HL-60/S4 treated with phorbol 12-myristate 13-acetate at 8.2 ng/mL for 4 days and 3 days (cell line): Measurements from ENCODE around the gene PCDH10.

Experiments used
- in situ Hi-C: fragments of 300-500 bp; cut with MboI; formaldehyde crosslinking; loops from 2 replicates; pipeline ENCODE4 v1.15.0; 2022; ENCODE audit warnings: low sequenced_read_pairs

Gene PCDH10, protein sequence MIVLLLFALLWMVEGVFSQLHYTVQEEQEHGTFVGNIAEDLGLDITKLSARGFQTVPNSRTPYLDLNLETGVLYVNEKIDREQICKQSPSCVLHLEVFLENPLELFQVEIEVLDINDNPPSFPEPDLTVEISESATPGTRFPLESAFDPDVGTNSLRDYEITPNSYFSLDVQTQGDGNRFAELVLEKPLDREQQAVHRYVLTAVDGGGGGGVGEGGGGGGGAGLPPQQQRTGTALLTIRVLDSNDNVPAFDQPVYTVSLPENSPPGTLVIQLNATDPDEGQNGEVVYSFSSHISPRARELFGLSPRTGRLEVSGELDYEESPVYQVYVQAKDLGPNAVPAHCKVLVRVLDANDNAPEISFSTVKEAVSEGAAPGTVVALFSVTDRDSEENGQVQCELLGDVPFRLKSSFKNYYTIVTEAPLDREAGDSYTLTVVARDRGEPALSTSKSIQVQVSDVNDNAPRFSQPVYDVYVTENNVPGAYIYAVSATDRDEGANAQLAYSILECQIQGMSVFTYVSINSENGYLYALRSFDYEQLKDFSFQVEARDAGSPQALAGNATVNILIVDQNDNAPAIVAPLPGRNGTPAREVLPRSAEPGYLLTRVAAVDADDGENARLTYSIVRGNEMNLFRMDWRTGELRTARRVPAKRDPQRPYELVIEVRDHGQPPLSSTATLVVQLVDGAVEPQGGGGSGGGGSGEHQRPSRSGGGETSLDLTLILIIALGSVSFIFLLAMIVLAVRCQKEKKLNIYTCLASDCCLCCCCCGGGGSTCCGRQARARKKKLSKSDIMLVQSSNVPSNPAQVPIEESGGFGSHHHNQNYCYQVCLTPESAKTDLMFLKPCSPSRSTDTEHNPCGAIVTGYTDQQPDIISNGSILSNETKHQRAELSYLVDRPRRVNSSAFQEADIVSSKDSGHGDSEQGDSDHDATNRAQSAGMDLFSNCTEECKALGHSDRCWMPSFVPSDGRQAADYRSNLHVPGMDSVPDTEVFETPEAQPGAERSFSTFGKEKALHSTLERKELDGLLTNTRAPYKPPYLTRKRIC

DNA sequence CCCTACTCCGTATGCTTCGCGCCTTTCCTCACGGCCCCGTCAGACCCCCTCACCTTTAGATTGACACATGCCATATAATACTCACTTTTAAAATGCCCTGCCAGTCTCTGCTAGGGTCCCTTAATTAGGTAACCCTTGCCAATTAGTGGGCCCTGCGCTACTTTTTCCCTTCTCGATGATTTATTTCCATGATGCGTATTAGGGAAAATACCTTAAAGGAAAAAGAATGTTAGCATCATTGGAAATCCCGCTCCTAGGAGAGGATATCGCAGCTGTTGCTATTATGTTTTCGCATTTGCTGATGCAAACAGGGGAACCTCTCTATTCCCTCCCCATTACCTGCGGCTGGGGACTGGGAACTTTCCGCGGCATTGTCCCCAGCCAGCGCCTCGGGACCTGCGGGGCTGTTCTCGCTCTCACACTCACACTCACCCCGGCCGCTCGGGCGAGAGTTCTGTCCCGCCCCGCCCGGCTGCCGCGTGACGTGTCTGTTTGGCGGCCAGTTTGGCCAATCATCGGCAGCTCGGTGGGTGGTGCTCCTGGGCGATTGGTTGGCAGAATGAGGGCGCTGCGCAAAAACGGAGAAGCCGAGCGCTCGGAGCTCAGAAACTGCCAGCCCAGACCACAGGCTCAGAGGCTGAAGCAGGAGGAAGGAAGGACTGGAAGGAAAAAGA lies at the start of gene PCDH10:
Gene PCDH10, plus strand, starts transcription at position 605 of the 674 bp plus-strand sequence. CDS start 847 bp downstream, outside the sequence.
- in situ Hi-C loops = no loop called here

DNA sequence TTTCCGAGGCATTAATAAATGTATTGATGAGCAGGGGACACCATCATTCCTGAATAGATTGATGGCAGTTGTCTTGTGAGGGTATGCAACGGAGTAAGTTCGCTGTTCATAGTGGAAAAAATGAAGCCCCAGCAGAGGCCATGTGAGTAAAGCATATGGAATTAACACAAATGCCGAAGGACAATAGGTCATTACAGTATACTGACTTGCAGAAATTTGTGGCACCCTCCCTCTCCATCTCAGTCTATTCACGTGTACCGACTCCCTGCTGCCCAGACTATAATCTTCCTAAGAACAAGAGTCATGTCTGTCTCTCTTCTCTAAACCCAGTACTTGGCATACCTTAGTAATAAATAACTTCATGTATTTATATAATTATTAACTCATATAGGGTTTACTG lies 47.1 kb upstream of the PCDH10 start:
- in situ Hi-C loops = no loop called here

DNA sequence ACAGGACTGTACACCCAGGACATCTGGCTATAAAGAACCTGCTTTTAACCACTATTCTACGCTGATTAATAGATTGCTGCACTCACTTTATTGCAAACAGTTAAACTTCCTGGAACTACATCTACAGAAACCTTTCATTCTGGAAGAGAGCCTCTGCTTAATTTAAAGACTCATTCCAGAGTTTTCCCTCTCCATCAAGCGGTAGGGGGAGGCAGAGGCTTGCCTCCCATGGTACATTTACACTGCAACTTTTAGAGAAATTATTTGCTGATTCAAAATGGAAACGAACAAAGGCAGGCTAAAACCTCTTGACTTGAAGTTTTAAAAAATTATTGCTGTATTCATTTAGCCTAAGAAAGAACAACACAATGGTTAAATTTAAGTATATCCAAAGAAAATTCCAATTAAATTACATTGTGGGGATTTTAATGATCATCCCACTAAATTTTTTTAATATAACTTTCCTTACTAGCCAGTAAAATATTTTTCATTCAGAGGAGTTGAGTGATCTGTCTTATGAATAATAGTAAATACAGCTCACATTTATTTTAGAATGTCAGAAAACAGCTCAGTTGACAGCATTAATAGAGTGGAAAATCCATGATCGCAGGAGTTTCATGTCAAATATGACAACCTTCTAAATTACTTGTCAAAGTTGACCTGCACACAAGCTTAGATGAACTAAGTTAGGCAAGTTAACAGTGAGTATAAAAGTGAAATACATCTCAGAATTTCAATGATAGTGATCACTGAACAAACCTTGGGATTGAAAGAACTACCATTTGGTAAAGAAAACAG lies 46.3 kb upstream of the PCDH10 start:
- in situ Hi-C loops = no loop called here

DNA sequence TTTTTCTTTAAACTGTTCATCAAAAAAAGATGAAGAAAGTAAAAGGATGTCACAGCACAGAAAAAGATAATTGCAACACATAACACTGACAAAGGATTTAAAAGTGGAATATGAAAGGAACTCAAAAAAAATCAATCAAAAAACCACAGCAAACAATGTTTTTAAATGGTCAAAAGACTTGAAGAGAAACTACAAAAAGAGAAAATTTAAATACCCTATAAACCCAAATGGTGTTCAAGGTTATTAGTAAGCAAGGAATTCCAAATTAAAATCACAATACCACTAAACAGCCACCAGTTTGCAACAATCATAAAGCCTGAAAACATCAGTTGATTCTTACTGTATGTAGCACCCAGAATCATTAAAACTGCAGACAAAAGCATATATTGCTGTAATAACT lies 36.5 kb upstream of the PCDH10 start:
- in situ Hi-C loops = no loop called here

DNA sequence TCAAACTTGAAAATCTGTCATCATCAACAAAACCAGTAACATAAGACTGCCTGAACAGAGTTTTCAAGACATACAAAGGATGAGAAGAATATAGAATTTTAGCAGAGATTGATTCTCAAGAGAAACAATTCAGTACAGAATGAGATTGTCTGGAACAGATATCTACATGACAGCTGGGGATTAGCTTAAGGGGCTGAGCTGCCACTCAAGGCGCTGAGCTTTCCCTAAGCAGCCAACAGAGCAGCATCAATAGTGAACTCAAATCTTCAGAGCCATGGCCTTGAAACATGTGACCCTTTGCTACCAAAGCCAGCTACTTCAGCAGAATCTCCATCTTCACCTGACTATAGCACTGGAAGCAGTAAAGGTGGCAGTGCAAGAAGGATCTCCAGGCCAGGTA lies 24.3 kb upstream of the PCDH10 start:
- in situ Hi-C loops = no loop called here

DNA sequence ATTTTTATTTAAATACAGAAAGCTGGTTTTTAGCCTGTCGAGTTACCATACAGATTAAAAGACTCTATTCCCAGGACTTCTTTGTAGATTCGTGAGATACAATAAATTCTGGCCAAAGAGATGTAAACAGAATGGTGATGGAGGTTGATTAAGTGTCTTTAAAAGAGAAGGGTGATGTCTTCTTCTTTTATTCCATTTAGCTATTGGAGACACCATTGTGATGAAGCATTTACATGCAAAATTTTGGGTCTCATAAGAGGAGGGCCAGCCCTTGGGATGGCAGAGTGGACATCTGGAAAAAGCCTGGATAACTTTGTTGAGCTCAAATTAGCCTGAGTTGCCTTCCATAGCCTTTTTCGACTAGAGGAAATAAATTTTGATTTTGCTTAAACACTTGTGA lies 21.6 kb upstream of the PCDH10 start:
- in situ Hi-C loops = no loop called here

DNA sequence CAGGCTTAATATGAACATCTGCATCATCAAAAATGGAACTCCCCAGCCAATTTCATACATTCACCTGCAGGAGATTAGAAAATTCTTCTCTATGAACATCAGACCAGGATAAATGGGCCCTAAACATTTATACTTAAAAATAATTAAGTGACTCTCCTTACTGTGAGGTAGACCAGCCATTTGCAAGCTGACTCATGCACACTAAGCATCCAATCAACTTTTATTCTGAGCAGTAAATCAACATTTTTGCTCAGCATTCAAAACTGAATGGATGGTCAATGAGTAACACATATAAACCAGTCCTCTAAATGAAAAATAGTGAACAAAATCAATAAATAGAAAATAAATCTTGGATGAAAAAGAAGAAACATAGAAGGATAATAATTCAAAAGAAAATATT lies 19.9 kb upstream of the PCDH10 start:
- in situ Hi-C loops = no loop called here

DNA sequence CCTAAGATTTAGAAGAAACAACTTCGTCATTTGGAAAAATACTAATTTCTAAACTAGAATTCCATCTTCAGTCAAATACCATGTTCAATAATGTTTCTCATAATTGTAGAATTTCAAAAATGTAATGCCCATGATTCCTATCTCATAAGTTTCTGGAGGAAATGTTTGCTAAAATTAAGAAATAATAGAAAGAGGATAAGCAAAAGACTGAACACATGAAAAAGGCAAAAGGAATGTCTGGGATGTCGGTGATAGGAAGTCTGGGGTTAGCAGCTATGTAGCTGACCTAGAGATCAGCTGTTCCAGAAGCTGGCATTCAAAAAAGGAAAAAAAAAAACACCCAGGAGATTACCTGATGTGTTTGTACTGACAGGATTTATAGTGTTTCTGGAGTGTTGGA lies 18.9 kb upstream of the PCDH10 start:
- in situ Hi-C loops = no loop called here

DNA sequence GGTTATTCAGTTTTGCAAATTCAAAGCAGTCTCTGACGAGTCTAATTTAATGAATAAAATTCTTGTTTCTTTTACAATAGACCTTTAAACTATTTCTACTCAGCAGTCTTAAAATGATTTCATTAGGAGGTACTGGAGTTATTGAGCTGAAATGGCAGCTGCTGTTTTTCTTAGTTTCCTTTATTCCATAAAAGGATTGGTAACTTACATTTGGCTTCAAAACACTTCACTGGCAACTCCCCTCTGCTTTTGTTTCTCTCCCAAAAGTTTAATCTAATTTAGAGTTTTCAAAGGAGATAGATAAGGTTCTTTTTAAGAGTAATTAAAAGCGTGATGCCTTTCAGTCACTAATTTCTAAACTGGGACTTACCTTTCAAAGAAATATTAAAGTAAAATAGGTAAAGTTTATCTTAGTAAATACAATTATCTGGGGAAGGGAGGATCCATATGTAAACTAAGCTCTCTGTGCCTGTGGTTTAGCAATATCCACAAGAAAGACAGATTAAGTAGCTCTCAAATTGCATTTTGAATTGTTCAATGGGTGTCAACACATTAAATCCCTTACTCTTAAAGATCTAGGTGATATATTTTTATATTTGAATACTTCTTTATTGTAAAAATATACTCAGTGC lies 17.1 kb upstream of the PCDH10 start:
- in situ Hi-C loops = no loop called here

DNA sequence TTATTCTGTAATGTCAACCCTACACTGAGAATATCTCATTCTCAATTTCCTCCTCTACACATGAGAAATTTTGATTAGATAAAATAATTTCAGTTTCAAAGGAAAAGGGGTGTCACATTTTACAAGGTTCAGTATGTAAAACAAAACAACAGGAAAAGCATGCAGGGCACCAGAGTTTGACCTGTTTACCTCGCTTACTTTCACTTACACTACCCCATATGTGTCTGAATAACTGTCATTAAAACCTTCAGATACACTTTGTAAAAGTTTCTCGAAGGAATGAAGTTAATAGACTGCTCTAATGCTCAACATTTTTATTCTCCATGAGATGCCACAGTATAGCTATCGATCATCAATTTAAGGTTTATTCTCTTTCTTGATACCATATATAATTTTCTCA lies 12.3 kb upstream of the PCDH10 start:
- in situ Hi-C loops = no loop called here

DNA sequence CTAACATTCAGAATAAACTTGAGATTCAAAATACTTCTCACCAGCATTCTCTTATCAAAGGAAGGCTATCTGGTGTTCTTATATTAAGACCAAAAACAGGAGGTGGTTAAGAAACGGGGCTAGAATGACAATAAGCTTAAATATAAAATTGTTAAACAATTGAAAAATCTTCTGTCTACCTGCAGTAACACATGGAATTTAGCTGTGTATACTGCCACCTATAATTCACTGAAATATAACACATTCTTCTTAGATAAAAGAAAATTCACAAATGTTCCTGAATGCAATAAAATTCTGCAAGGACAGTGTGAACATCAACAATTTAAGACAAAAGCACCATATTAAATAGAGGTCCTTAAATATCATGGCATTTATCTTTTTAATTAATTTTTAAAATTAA lies 11.5 kb upstream of the PCDH10 start:
- in situ Hi-C loops = no loop called here

DNA sequence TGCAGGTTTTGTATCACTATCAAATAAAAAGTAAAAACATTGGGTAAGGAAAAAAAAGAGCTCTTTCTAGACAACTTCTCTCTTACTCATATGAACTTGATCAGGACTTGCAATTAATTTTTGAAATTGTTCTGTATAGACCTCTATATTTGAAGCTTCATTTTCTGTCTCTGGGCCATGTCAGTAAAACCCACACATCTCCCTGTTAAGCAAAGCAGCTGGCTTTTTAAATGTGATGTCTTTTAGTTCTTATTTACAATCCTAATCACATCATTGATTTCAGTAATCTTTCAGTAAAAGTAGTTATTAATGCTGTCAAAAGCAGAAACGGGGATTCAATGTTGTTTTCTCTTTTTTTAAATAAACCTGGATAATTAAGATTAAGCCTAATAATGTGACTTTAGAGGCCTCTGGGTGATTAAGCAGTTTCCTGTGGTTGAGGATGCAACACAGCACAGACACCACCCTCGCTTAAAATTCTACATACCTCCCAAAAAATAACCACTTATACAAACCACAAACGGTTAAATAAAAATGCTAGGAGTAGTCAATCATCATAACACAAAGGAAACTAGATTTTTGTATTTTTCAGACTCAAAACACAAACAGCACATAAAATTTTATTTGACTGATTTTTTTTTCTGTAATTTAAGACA lies 5.2 kb upstream of the PCDH10 start:
- in situ Hi-C loops = no loop called here

DNA sequence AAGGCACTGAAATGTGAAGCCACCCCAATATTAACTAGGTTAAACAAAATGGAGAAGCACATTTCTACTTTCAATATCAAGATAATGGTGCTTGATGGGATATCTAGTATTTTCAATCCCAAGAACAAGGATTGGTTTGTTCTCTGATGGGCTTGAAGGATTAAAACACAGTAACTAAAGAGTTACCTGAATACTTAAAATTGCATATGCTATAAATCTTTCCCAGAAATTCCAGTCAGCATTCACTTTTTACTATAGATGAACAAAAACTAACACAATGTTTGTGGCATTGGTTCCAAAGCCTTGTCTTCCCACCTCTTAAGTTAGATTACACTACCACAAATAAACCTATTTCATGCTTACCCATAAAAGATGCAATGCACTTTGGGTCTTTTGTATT lies 3.9 kb upstream of the PCDH10 start:
- in situ Hi-C loops = no loop called here

DNA sequence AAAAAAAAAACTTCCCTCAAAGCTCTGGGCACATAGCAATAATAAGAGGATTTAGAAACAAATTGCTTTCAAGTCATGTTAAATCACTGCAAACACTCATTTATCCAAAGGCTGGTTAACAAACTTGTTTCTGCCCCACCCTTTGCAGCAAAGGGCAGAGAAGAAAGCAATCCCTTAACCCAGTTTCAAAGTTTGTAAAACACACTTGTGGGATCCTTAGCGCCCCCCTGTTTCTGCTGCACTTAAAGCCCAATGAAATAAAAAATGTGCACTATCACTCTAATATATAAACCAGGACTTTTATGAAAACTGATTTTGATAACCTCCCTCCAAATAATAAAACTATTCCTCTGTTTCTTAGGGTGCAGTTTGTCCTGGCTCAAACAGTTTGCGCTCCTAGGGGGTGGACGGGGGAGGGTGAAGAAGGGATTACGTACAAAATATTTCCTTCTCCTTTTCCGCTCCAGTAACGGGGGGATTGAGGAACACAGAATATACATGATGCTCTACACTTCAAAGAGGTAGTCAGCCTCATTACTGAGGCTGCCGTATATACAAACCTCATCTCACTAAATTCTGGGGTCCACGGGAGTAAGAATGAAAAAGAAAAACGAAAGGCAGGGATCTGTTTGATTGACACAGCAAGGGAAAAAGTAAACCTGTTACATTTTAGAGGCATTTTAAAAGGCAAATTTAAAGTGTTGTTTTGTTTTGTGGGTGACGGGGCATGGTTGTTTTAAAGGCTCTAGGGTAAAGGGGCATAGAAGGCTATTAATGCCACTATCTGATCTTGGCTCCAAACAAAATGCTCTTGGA lies 3.1 kb upstream of the PCDH10 start:
- in situ Hi-C loops = no loop called here

DNA sequence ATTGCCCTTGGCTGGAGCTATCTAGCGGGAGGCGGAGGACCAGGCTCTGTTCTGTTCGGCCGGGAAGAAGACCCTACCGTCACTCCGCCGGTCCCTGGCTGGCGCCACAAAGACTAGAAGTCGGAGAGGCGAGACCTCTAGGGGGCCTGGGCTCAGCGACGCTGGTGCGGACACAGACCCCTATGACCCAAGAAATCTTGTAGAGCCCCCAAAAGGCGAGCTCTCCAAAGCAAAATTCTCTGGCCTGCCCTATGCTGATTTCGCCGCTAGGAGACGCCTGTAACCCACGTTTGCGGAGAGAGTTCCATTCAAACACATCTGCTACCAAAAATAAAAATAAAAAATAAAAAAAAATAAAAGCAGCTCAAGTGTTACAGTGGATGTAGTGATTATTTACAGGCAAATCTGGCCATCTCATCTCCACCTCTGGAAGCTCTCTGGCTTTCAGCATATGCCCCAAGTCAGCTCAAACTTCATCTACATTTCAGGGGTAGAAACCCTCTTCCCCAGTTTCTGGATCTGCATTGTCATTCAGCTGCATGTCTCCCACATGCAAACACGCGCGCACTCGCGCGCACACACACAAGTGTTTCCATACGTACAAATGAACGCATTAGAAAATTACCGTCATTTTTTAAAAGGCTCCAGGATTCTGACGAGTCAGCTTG lies 2.4 kb upstream of the PCDH10 start:
- in situ Hi-C loops = no loop called here

DNA sequence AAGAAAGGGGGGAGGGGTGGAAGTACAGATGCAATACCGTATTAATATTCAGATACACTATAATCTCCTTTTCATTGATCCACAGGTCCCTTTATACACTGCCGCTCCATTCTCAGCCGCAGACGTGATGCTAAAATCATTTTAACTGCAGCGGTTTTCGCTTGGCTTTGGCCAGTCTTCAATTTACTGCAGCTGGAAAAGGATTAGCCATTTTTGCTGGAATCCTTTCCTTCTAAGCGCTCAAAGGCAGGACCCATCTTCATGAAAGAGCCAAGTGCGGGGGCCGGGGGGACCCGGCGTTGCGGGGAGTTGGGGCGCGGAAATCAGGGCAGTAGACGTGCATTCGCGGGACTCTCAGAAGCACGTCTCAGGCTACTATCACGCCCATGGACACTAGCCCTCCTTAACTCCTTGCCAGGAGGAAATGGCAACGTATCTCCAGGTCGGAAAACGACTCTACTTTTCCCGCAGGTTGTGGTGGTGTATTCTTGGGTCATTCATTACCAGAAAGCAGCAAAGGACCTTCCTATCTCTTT lies 1.7 kb upstream of the PCDH10 start:
- in situ Hi-C loops = no loop called here

DNA sequence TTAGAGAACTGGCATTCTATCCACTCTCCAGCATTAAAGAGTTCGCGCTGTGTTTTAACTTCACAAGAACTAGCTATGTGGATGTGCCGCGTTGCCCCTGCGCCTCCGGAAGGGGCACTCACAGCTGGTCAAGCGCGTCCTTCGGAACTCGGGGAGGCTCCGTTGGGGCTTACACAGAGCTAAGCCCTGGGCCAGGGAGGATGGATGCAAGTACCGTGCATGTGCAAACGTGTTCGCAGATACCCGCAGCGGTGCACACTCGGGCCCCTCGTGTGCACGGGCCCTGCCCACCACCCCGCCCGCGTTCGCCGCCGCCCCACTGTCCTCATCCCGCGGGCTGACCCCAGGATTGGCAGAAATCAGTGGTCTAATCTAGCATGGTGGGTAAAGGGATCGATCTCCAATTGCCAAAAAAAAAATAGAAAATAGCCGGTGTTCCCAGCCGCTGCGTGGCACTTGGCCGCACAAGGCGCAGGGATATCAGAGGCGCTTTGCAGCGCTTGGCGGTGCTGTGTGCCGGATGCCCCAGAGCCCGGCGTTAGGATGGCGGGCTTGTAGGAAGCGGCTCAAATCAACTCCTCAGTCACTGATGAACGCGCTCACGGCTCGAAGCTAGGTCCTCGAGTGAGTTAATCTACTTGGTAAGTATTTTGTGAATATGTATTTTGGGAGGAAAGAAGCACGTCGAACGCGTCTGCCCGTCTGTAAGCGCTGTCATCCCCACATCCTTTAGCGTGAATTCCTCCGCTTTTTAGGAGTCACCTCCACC lies 989 bp upstream of the PCDH10 start:
- in situ Hi-C loops = no loop called here
